GM19043 (cell line): ENCODE results near the gene PPEF2.

Experiments
- ATAC-seq: cut with Tn5 transposase; IDR thresholded peaks from one replicate; pipeline ENCODE4 v1.9.1; 2021; ENCODE audit warnings: low read depth; ENCODE audit not compliant: unreplicated experiment

PPEF2 gene

GRCh38 chr4:75841641-75842520 is 60.4 kb downstream of the PPEF2 start:
- ATAC-seq: no peak

DNA sequence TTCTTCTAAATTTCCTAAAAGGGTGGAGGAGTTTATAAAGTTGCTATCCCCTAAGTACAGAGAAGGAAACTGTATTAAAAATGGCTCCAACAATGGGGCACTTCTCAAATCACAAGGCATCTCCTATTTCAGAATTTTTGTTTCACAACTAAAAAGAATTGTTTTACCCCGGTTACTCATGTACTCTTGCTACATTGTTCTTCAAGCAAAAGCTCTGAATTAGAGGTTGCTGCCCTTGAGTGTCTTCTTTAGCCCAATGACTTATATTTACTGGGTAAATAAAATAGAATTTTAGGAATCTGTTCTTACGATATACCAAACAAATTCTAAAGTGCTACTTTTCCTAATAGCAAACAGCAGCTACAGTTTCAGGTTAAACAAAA is 67.5 kb downstream of the PPEF2 start:
- no peak for ATAC-seq

DNA sequence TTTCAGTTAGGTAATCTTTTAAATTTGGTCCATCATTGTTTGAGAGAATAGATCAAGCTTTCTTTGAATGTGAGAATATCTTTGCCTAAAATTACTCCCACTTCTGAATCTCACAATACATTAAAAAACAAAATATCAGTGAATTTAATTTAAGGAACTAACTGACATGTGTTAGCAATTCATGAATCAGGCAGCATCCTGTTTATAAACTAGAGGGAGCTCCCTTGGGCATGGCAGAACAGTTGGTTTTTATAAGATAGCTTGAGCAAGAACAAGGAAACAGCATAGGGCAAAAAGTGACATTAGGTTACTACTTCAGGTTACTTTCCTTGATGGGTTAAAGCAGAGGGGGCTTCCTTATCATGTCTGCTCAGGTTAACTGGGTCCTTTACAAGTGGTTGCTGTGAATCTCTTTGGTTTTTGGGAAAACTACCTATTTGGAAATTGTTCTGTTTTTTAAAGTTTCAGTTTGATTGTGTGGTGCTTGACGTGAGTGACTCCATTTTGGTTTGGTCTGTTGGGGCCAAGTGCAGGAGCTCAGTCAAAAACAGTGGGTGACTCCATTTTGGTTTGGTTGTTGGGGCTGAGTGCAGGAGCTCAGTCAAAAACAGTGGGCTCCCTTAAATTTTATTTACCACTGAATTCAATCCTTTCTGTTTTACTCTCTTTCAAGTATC is 68.0 kb downstream of the PPEF2 start:
- no peak for ATAC-seq

DNA sequence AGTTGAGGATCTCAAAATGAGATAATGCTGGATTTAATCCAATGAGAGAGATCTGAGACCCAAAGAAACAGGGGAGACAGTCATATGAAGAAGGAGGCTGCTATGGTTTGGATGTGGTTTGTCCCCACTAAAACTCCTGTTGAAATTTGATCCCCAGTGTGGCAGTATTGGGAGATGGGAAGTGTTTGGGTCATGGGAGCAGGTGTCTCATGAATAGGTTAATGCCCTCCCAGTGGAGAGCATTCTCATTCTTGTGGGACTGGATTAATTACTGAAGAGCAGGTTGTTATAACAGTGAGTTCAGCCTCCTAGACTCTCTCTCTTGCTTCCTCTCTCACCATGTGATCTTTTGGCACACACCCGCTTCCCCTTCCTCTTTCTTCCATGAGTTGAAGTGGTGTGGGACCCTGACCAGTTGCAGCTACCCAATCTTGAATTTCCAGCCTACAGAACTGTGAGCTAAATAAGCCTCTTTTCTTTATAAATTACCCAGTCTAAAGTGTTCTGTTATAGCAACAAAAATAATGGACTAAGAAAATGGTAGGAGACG is 70.3 kb downstream of the PPEF2 start:
- ATAC-seq: no peak

DNA sequence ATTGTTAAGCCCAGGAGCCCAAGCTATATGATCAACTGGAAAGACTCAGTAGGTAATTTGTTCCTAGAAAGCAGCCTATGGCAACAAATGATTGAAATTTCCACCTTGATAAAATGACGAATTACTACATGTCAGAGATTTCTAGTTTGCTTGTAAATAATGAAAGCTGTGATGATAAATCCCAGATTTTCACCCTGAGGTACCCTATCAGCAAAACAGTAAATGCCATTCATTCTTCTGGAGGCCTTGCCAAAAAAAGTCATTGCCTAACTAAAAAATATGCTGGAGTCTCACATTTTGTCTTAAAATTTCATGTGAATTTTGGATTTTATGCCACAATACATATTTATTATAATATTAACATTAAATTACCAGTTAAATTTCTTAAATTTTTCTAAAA is 71.3 kb downstream of the PPEF2 start:
- ATAC-seq: no peak

- ATAC-seq: no peak
Observed at GRCh38 chr4:75823812-75824211, 78.4 kb downstream of the PPEF2 start.

GRCh38 chr4:75822416-75822815 is 79.8 kb downstream of the PPEF2 start:
- ATAC-seq: no peak

DNA sequence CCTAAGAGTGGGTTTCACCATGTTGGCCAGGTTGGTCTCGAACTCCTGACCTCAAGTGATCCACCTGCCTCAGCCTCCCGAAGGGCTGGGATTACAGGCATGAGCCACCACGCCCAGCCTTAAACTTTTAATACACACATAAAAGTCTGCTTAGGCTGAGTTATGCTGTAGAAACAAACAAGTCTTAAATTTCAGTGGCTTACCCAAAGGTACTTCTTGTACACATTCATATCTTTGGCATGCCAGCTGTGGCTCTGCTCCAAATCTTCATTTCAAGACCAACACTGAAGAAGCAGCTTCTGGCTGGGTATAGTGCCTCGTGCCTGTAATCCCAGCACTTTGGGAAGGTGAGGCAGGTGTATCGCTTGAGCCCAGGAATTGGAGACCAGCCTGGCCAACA is 80.3 kb downstream of the PPEF2 start:
- no peak for ATAC-seq

DNA sequence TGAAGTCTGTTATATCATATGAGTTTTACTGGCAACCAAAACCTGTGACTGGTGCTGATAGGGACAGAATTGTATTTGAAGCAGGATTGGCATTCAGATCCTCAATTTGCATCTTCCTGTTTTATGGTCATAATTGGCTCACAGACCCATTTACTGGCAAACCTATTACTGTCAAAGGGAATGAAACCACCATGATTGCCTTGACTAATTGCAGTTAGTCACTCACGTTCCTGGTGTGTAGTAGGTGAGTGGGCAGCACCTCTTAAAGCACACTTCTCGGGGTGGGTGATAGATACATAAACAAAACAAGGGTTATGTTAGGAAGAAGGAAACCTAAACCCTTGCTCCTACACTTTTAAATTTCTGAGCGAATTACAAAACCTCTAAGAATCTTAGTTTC is 81.0 kb downstream of the PPEF2 start:
- no peak for ATAC-seq

GRCh38 chr4:75820676-75821075 is 81.6 kb downstream of the PPEF2 start:
- ATAC-seq: no peak

DNA sequence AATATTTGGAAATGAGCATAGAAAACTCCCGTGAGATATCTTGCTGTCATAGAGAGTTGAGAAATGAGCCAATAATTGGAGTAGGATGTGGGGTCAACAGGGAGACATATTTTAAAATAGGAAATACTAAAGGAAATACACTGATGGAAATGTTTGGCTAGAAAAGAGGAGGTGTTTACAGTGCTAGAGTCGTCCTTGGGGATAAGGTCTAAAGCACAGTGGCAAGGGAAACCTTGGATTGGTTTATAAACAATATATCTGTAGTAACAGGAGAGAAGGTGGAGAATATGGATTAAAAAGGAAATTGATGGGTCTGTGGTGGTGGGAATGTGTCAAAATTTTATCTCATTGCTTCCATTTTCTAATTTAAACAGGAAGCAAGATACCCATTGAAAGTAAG is 82.1 kb downstream of the PPEF2 start:
- ATAC-seq: no peak

GRCh38 chr4:75819121-75819520 is 83.1 kb downstream of the PPEF2 start:
- ATAC-seq: no peak

DNA sequence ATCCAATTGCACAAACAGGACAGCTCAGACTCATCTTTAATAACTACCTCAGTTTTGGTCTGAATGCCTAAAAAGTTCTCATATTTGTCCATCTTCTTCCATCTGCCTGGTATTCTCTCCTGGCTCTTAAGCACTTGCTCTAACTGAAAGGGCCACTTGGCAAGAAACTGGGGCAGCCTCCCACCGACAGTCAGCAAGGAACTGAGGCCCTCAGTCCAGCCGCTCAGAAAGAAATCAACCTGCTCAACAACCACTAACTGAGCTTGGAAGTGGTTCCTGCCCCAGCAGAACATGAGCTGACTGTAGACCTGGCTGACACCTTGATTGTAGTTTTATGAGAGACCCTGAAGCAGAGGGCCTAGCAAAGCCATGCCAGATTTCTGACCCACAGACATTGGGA is 84.4 kb downstream of the PPEF2 start:
- ATAC-seq: no peak
